GM12872 (cell line): ENCODE results near the gene TSR1.

Source experiments
- CTCF ChIP-seq: IDR thresholded peaks from 3 replicates; pipeline ENCODE4 v1.5.1; 2011; ENCODE audit warnings: low read depth, mild to moderate bottlenecking, low read length, moderate library complexity; ENCODE audit not compliant: insufficient read depth

The TSR1 gene

GRCh38 chr17:2274414-2274813 lies 61.8 kb downstream of the TSR1 start:
- TF ChIP-seq CTCF = no peak
